ENCODE results near the gene CHST15.

The CHST15 gene

DNA sequence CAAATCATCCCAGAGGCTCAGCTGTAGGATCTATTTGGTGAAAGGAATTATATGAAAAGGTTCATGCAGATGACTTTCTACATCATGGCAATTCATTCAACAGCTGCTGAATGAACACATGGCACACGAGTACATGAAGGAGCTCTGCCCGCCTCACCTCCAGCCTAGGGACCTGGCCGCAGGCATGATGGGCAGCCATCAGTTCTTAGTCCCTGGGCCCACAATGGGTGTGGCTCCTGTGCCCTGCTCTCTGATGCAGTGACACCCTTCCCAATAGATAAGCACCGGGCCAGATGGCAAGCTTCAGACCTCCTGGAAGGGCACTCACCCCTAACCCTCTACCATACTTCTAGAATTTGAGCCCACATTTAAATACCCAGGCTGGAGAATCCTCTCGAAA is 3.5 kb downstream of the CHST15 start:
- H3K36me3 Mint-ChIP-seq (ENCODE audit: low read depth), result no peaks in the 10 kb centered on the region
- peaks cover 57% of the 10 kb centered on the region for H3K4me1 Mint-ChIP-seq
- TF ChIP-seq, protein P1, sequence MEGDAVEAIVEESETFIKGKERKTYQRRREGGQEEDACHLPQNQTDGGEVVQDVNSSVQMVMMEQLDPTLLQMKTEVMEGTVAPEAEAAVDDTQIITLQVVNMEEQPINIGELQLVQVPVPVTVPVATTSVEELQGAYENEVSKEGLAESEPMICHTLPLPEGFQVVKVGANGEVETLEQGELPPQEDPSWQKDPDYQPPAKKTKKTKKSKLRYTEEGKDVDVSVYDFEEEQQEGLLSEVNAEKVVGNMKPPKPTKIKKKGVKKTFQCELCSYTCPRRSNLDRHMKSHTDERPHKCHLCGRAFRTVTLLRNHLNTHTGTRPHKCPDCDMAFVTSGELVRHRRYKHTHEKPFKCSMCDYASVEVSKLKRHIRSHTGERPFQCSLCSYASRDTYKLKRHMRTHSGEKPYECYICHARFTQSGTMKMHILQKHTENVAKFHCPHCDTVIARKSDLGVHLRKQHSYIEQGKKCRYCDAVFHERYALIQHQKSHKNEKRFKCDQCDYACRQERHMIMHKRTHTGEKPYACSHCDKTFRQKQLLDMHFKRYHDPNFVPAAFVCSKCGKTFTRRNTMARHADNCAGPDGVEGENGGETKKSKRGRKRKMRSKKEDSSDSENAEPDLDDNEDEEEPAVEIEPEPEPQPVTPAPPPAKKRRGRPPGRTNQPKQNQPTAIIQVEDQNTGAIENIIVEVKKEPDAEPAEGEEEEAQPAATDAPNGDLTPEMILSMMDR (IDR thresholded peaks at IDR 0.05), result no peak
- DNase-seq, result no peak
- no peaks in the 10 kb centered on the region for H3K9me3 Mint-ChIP-seq
- no peak overlapping the region for H3K4me3 Mint-ChIP-seq
- H3K27me3 Mint-ChIP-seq (ENCODE audit: low read depth, poor library complexity), result peaks cover 36% of the 10 kb centered on the region
- peak overlapping the region; percentile 69 for H3K27ac Mint-ChIP-seq

DNA sequence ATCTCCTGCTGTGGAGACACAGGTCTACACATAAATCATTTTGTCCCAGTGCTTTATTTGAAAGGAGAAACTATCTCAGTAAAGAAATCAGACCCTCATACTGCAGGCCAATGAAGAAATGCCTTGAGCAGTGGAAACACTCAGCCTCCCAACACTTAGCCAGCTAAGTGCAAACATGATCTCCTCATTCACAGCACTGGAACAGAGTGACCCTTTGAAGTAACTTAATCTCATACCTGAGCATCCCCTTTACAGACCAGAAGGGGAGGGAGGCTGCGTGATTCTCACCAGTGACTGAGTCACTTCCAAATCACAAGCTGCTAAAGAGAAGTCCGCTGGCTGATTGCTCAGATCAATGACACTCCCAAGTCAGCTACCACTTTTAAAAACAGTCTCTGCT is 4.5 kb downstream of the CHST15 start:
- Mint-ChIP-seq H3K9me3 (no peaks in the 10 kb centered on the region), H3K4me3 (no peak overlapping the region), H3K4me1 (peaks cover 59% of the 10 kb centered on the region), H3K36me3 (ENCODE audit: low read depth) (no peaks in the 10 kb centered on the region), H3K27ac (no peak overlapping the region), H3K27me3 (ENCODE audit: low read depth, poor library complexity) (peaks cover 29% of the 10 kb centered on the region)
- DNase-seq, result no peak
- TF ChIP-seq, protein P1 (IDR thresholded peaks at IDR 0.05), result no peak

DNA sequence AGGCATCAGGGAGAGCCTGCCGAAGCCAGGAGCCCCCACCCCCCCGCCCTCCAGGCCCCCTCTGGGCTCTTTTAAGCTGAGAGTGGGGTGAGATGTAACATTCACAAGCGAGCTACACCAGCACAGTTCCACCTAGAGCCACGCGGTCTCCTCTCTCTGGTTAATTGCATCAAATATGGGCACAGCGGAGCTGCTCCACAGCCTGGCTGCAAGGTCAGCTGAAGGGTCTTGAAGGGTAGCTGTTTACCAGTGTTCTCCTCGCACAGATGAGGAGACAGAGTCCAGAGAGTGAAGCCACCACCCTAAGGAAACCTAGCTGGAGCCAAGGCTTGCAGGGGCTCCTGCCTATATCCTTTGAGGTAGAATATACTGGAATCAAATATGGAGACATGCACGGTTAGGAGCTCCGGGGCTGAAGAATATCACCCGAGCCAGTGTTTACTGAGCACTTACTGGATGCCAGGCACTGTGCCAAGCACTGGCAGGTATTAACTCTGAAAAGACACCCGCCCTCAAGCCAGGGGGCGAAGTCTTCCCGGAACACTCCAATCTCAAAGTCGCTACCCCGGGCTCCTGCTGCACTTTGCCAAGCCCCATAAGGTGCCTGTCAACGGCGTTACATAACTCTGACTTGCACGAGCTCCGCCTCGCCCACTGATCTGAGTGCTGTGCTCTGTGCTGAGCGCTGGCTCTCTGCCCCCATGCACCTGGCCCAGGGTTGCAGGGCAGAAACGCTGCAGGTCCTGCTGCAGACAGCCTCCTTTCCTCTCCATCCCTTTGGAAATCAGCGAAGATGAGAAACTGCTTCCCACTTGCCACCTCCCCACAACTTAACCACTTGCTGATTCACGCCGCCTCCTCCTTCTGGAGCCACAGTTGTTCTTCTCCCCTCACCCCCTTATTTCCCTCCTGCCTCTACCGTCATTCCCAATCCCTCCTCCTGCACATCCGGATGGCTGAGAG is 5.4 kb downstream of the CHST15 start:
- Mint-ChIP-seq H3K27me3 (ENCODE audit: low read depth, poor library complexity) (peaks cover 28% of the 10 kb centered on the region), H3K4me1 (peaks cover 66% of the 10 kb centered on the region), H3K4me3 (no peak overlapping the region), H3K36me3 (ENCODE audit: low read depth) (peaks cover 6% of the 10 kb centered on the region), H3K27ac (no peak overlapping the region), H3K9me3 (no peaks in the 10 kb centered on the region)
- TF ChIP-seq, protein P1 (IDR thresholded peaks at IDR 0.05), result no peak
- DNase-seq, result no peak

DNA sequence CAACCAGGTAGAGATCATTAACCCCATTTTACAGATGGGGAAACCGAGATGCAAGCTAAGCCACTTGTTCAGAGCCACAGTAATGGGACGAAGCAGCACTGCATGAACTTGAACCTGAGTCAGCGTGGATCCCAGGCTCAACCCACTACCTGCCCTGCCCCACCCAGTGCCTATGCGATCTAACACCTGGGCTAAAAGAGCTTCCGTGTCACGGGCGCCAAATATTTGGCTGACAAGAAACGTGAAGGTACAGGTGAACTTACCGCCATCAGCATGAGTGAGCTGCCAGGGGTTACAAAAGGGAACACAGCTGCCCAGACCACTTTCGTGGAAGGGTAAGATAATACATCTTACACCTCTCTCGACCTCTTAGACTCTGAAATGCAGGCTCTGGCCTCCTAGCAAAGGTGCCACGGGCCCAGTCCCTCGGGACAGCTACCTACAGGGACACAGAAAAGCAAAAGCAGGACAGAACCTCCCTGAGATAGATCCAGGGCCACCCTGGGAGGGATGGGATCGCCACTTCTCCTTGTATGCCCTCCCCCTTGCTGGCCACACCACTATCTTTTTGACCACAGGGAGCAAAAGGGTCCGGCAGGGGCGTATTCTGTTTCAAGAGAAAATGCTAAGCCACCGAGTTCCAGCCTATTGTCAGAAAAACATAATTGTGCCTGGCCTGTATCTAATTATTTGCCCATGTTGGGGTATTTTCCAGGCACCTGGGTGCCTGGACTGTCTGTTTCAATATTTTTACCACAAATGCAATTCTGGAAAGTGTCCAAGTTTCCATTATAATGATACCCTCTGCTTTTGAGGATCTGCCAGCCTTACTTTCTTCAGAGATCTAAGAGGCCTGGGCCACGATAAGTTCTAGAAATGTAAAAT is 6.4 kb downstream of the CHST15 start:
- TF ChIP-seq, protein P1 (IDR thresholded peaks at IDR 0.05), result no peak
- Mint-ChIP-seq H3K9me3 (peaks cover 5% of the 10 kb centered on the region), H3K4me1 (peaks cover 66% of the 10 kb centered on the region), H3K27ac (peak overlapping the region; percentile 51), H3K4me3 (no peak overlapping the region), H3K36me3 (ENCODE audit: low read depth) (peaks cover 13% of the 10 kb centered on the region), H3K27me3 (ENCODE audit: low read depth, poor library complexity) (peaks cover 28% of the 10 kb centered on the region)
- no peak for DNase-seq

DNA sequence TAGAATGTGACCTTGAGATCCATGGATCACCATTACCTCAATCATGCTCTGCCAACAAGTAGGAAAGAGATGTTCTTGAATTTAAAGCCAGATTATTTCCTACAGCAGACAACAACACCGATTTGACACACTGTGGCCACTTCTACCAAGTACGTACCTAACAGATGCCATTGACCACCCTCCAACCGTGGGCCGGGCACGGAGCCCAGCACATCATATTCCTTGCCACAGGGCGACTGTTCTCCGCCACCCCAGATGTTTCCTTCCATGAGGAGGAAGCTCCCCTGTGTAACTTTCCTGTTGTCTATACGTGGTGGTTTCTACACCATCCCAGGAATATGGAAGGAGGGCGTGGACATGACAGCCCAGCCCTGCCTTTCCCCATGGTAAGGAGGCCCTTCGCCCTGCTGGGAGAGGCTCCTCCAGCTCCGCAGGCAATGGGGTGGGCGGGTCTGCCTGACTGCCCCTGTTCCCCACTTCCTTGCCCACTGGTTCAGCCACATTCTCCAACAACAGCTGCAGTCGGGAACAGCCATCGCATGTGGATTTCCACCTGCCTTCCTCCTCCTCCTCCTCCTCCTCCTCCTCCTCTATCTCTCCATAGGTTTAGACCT is 7.2 kb downstream of the CHST15 start:
- Mint-ChIP-seq H3K9me3 (peaks cover 5% of the 10 kb centered on the region), H3K27me3 (ENCODE audit: low read depth, poor library complexity) (peaks cover 25% of the 10 kb centered on the region), H3K4me3 (no peak overlapping the region), H3K4me1 (peaks cover 71% of the 10 kb centered on the region), H3K27ac (no peak overlapping the region), H3K36me3 (ENCODE audit: low read depth) (peaks cover 13% of the 10 kb centered on the region)
- TF ChIP-seq, protein P1 (IDR thresholded peaks at IDR 0.05), result no peak
- no peak for DNase-seq

Data from nephron progenitor cell (in vitro differentiated cells).